NT2/D1 (cell line): ENCODE data around the gene TGM5.

Experiments
- YY1 ChIP-seq: IDR thresholded peaks from 2 replicates; pipeline ENCODE4 v1.6.1; 2011; ENCODE audit not compliant: insufficient read length, insufficient read depth
- ZNF274 ChIP-seq: IDR thresholded peaks from 2 replicates; pipeline ENCODE4 v1.6.1; 2011; ENCODE audit warnings: mild to moderate bottlenecking, low read depth, low read length

GRCh38 chr15:43280996-43281395, 14.3 kb upstream of the TGM5 start:
- TF ChIP-seq YY1 (no peak), ZNF274 (no peak)
